ENCODE results near the gene B4GALT3. TPM values are rescaled to one million over a fixed set of nuclear protein-coding genes. Genes with fewer than 3 reads are reported as not detected.

Gene B4GALT3
- total RNA-seq, 4 donors from 2014 or later = 20.6 to 50.7 (median 37.1) TPM

- TF ChIP-seq, protein P1, sequence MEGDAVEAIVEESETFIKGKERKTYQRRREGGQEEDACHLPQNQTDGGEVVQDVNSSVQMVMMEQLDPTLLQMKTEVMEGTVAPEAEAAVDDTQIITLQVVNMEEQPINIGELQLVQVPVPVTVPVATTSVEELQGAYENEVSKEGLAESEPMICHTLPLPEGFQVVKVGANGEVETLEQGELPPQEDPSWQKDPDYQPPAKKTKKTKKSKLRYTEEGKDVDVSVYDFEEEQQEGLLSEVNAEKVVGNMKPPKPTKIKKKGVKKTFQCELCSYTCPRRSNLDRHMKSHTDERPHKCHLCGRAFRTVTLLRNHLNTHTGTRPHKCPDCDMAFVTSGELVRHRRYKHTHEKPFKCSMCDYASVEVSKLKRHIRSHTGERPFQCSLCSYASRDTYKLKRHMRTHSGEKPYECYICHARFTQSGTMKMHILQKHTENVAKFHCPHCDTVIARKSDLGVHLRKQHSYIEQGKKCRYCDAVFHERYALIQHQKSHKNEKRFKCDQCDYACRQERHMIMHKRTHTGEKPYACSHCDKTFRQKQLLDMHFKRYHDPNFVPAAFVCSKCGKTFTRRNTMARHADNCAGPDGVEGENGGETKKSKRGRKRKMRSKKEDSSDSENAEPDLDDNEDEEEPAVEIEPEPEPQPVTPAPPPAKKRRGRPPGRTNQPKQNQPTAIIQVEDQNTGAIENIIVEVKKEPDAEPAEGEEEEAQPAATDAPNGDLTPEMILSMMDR (IDR thresholded peaks at IDR 0.05) = no peak
- DNase-seq (ENCODE audit: low spot score) = no peak
- no peak for ATAC-seq (ENCODE audit: low FRiP score)
Observed at GRCh38 chr1:161185732-161186311, 8.5 kb upstream of the B4GALT3 start.

DNA sequence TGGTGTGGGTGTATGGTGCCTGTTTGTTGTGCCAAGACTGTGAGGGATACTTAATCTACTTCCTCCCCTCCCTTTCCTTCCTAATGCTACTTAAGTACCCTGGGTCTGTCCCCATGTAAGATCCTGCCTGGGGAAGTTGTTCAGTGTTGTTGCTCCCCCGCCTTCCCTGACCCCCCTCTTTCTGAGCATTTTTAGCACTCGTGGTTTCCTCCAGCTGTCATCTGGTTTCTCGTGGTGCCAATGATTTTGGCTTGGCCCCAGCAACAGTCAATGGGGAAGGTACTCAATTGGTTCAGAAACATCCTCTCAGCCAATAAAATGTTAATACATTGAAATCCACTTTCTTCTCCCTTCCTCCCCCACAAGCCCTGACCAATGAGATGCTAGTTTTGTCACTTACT is 8.0 kb upstream of the B4GALT3 start:
- TF ChIP-seq, protein P1 (IDR thresholded peaks at IDR 0.05) = no peak
- peak; percentile 42 for ATAC-seq (ENCODE audit: low FRiP score)
- no peak for DNase-seq (ENCODE audit: low spot score)

GRCh38 chr1:161182214-161182613 is 4.9 kb upstream of the B4GALT3 start:
- DNase-seq (ENCODE audit: low spot score) (no peak), ATAC-seq (ENCODE audit: low FRiP score) (no peak)
- TF ChIP-seq, protein P1 (IDR thresholded peaks at IDR 0.05) = no peak

DNA sequence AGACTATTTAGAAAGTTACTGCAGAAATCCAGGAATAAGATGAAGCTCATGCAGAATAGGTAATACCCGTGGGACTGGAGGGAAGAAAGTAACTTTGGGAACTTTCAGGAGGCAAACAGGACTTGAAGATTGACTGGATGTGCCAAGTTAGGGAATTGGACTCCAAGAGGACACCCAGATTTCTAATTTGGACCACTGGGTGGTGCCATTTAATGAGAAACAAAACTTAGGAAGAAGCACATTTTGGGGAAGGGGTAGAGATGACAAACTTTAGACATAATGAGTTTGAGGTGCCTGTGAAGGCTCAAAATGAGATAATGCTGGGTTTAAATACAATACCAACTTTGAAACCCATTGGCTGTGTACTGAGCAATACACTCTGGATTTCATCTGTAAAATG is 3.3 kb upstream of the B4GALT3 start:
- no peak for DNase-seq (ENCODE audit: low spot score)
- TF ChIP-seq, protein P1 (IDR thresholded peaks at IDR 0.05) = no peak
- ATAC-seq (ENCODE audit: low FRiP score) = no peak

DNA sequence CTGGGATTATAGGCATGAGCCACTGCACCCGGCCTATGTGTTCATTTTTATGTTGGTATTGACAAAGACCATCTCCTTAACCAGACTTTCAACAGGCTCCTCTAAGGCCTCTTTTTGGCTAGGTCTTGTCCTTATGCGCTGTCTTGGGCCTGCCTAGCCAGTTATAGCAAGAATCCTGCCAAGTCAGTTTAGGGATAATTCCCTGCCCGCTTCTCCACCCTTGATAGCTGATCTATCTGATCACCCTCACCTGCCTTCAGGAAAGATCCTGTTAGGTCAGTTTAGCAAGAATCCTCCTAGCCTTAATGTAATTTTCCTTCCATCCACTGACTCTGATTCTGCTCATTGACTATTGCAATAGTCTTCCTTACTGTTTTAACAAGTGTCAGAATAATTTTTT is 2.4 kb upstream of the B4GALT3 start:
- TF ChIP-seq, protein P1 (IDR thresholded peaks at IDR 0.05) = no peak
- DNase-seq (ENCODE audit: low spot score) (no peak), ATAC-seq (ENCODE audit: low FRiP score) (no peak)

- TF ChIP-seq, protein P1 (IDR thresholded peaks at IDR 0.05) = no peak
- ATAC-seq (ENCODE audit: low FRiP score) (no peak), DNase-seq (ENCODE audit: low spot score) (no peak)
Observed at GRCh38 chr1:161177936-161178244, 583 bp upstream of the B4GALT3 start.

- ATAC-seq (ENCODE audit: low FRiP score) (peak; percentile 3), DNase-seq (ENCODE audit: low spot score) (no peak)
- TF ChIP-seq, protein P1 (IDR thresholded peaks at IDR 0.05) = no peak
Observed at GRCh38 chr1:161176468-161177111, 717 bp downstream of the B4GALT3 start.

Data from omental fat pad (tissue), 4 donors.